ENCODE results near the gene TAF3. TPM values are rescaled to one million over a fixed set of nuclear protein-coding genes. Genes with fewer than 3 reads are reported as not detected.

Gene TAF3
- total RNA-seq, 4 donors from 2014 or later: 5.6 to 12.9 (median 8.3) TPM

DNA sequence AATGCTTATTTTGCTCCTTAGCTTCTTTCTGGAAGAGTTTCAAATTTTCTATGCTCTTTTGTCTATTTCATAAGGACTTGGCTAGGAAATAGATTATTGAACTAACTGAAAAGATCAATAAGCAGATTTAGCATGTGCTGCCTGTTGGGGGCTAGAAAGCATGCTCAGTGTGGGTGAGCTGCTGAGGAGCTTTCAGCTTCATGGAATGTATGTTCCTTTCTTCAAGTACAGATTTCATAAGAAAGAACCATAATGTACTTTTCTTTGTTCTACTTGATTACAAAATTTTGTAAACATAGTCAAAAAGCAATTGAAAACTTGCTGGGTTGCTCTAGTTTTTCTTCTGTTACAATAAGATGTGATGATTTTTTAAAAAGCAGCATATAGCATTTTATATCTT, 73.8 kb downstream of the TAF3 start:
- TF ChIP-seq, protein P1, sequence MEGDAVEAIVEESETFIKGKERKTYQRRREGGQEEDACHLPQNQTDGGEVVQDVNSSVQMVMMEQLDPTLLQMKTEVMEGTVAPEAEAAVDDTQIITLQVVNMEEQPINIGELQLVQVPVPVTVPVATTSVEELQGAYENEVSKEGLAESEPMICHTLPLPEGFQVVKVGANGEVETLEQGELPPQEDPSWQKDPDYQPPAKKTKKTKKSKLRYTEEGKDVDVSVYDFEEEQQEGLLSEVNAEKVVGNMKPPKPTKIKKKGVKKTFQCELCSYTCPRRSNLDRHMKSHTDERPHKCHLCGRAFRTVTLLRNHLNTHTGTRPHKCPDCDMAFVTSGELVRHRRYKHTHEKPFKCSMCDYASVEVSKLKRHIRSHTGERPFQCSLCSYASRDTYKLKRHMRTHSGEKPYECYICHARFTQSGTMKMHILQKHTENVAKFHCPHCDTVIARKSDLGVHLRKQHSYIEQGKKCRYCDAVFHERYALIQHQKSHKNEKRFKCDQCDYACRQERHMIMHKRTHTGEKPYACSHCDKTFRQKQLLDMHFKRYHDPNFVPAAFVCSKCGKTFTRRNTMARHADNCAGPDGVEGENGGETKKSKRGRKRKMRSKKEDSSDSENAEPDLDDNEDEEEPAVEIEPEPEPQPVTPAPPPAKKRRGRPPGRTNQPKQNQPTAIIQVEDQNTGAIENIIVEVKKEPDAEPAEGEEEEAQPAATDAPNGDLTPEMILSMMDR (IDR thresholded peaks at IDR 0.05; ENCODE audit: low read depth): no peak

DNA sequence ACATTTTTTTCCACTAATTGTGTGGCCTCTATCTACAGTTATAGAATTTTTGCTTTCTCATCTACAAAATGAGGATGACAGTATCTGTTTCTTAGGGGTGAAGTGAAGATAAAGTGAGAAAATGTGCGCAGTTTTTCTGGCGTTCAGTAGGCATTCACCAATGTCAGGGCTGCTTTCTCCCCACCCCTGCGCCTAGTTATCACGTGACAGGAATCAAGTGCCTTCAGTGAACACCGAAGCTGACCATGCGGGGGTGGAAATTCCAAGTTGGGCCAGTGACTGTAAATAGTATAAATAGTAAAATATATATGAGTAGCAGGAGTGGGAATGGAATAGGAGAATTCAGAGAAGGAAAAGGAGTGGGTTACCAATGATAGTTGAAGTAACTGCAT, 77.4 kb downstream of the TAF3 start:
- TF ChIP-seq, protein P1 (IDR thresholded peaks at IDR 0.05; ENCODE audit: low read depth): no peak

DNA sequence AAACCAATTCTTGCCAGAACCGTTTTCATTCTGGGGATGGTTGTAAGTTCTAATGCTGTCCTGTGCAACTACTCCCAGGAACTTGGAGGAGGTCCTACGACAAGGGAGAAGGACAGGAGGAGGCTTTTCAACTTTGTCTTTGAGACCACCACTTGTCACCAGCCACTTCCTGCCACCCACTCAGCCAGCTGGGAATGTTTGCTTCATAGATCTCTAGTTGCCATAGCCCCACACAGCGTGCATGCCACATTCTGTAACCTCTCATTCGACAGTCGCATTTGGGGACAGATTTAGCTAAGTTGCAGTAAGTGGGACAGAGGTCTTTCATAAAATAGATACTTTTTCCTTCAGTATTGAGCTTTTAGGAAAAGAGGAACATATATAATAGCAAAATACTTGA, 78.0 kb downstream of the TAF3 start:
- TF ChIP-seq, protein P1 (IDR thresholded peaks at IDR 0.05; ENCODE audit: low read depth): no peak

DNA sequence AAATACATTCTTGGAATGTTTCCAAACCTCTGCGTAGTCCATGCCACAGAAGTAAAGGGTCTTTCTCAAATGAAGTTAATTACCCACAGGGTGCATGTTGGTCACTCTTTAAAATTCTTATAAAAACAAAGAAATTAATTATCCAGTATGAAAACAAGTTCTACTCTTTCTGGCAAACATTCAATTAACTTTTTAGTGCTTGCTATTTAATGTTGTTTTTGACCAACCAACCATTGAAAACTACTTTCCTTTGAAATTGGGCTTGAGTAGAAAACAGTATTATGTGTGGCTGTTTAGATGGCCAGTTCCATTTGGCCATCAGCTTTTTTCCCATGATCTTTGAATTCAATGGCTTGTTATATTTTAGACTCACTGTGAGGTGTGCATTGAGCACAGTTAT, 83.0 kb downstream of the TAF3 start:
- TF ChIP-seq, protein P1 (IDR thresholded peaks at IDR 0.05; ENCODE audit: low read depth): no peak

DNA sequence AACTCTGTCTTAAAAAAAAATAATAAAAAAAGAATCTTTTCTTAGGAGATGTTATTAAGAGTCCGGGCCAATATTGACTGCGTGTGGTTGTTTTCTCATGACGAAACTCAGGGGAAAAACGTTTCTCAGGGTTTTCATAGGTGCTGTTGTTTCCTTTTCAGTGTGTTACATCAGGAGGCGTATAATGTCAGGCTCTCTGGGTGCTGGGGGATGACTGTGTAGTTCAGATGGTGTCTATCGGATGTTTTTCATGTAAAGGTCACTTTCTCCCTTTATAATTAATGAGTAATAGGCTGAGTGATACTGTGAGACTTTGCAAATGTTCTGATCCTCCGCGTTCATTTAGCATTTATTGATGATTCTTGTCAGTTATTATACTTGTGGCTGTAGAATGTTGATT, 84.1 kb downstream of the TAF3 start:
- TF ChIP-seq, protein P1 (IDR thresholded peaks at IDR 0.05; ENCODE audit: low read depth): no peak

DNA sequence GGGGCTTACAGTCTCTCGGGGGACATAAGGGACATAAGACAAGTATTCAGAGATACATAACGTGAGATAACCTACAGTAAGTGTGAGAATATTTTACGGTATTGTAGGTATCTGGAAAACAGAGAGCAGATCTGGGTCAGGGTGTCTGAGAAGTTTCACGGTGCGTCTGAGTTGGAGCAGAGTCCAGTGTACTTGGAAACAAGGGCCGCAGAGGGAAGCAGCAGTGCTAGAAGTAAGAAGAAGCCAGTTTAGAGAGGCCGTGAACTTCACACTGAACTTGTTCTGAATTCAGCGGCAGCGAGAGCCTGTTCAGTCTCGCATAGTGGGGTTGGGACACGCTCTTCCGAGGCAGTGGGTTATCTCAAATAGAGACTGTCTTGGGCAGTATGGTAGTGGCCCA, 85.5 kb downstream of the TAF3 start:
- TF ChIP-seq, protein P1 (IDR thresholded peaks at IDR 0.05; ENCODE audit: low read depth): no peak

DNA sequence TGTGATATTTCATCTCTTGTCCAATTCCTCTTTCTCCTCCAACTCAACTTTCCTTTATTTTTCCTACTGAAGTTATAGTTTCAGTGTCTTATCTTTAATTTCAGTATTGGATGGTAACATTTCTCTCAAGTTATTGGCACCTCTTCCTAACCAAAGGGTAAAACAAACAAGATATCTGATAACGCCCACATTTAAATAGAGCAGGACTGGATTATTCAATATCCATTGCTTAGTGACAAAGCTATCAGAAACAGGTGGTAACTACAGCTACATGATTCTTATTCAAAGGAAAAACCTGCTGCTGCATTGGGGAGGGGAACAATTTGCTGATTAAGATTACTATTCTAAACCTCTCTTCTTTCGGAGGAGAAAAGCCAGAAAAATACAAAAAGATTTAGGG, 87.8 kb downstream of the TAF3 start:
- TF ChIP-seq, protein P1 (IDR thresholded peaks at IDR 0.05; ENCODE audit: low read depth): no peak

Data from subcutaneous adipose tissue (tissue), 4 donors.